Neural cell (in vitro differentiated cells): Measurements from ENCODE around the gene HSP90AA1. TPM values are rescaled to one million over a fixed set of nuclear protein-coding genes. Genes with fewer than 3 reads are reported as not detected.

Source experiments
- H2AFZ ChIP-seq: fragments of 200-600, 300-800 bp; sonication (generic), shearing (Covaris generic); 2 replicates; pipeline ENCODE4 v1.6.0; 2014; ENCODE audit warnings: low read depth, mild to moderate bottlenecking, antibody characterized with exemption, low read length, moderate library complexity
- H3F3A ChIP-seq: fragments of 200-600 bp; shearing (Covaris generic); 2 replicates; pipeline ENCODE4 v1.6.1; 2016; ENCODE audit warnings: mild to moderate bottlenecking, moderate library complexity, mixed read lengths, antibody characterized with exemption, low read length; ENCODE audit not compliant: insufficient read depth, poor library complexity, severe bottlenecking
- H3K27ac ChIP-seq: fragments of 200-600, 300-800 bp; sonication (generic), shearing (Covaris generic); 2 replicates; pipeline ENCODE4 v1.5.1; 2014; ENCODE audit warnings: mild to moderate bottlenecking, low read length, moderate library complexity
- H3K27me3 ChIP-seq: fragments of 300-800, 200-600 bp; sonication (generic), shearing (Covaris generic); 2 replicates; pipeline ENCODE4 v1.6.0; 2014; ENCODE audit warnings: mild to moderate bottlenecking, low read depth, low read length, moderate library complexity; ENCODE audit not compliant: insufficient read depth
- H3K36me3 ChIP-seq: fragments of 300-800, 200-600 bp; sonication (generic), shearing (Covaris generic); 2 replicates; pipeline ENCODE4 v1.5.1; 2014; ENCODE audit warnings: mild to moderate bottlenecking, antibody characterized with exemption, low read length, moderate library complexity; ENCODE audit not compliant: insufficient read depth
- H3K4me2 ChIP-seq: fragments of 300-800, 200-600 bp; sonication (generic), shearing (Covaris generic); 2 replicates; pipeline ENCODE4 v1.6.0; 2014; ENCODE audit warnings: mild to moderate bottlenecking, low read length
- H3K4me3 ChIP-seq: fragments of 300-800, 200-600 bp; sonication (generic), shearing (Covaris generic); 2 replicates; pipeline ENCODE4 v1.5.1; 2014; ENCODE audit warnings: mild to moderate bottlenecking, low read length, moderate library complexity
- H3K79me2 ChIP-seq: fragments of 200-600 bp; shearing (Covaris generic); replicated peaks from 2 replicates; pipeline ENCODE4 v1.6.0; 2014; ENCODE audit warnings: mild to moderate bottlenecking, low read length, moderate library complexity; ENCODE audit not compliant: insufficient read depth
- H3K9ac ChIP-seq: fragments of 300-800, 200-600 bp; sonication (generic), shearing (Covaris generic); 2 replicates; pipeline ENCODE4 v1.6.1; 2016; ENCODE audit warnings: mild to moderate bottlenecking, low read length, mixed read lengths
- H3K9me2 ChIP-seq: fragments of 200-600 bp; shearing (Covaris generic); 2 replicates; pipeline ENCODE4 v1.6.1; 2016; ENCODE audit warnings: mild to moderate bottlenecking, low read length, mixed read lengths; ENCODE audit not compliant: insufficient read depth
- H3K9me3 ChIP-seq: fragments of 200-600, 300-800 bp; sonication (generic), shearing (Covaris generic); 2 replicates; pipeline ENCODE4 v1.6.1; 2016; ENCODE audit warnings: mild to moderate bottlenecking, mixed run types, low read length, moderate library complexity, mixed read lengths
- H4K20me1 ChIP-seq: fragments of 200-600 bp; shearing (Covaris generic); 2 replicates; pipeline ENCODE4 v1.6.1; 2016; ENCODE audit warnings: mild to moderate bottlenecking, mixed run types; ENCODE audit not compliant: insufficient read depth
- CTCF ChIP-seq: fragments of 450-650 bp; IDR thresholded peaks from 2 replicates; pipeline ENCODE4 v1.5.1; 2014; ENCODE audit warnings: antibody characterized with exemption, mild to moderate bottlenecking, moderate library complexity; ENCODE audit not compliant: poor library complexity, severe bottlenecking
- EP300 ChIP-seq: fragments of 450-650 bp; conservative IDR thresholded peaks from 2 replicates; pipeline ENCODE4 v1.6.1; 2014; ENCODE audit warnings: antibody characterized with exemption, mild to moderate bottlenecking, moderate library complexity; ENCODE audit not compliant: poor library complexity, severe bottlenecking
- EZH2 ChIP-seq: fragments of 200-600, 300-800 bp; shearing (Covaris generic), sonication (generic); IDR thresholded peaks from 2 replicates; pipeline ENCODE4 v1.6.1; 2014; ENCODE audit warnings: antibody characterized with exemption, low read length, borderline replicate concordance, mild to moderate bottlenecking; ENCODE audit not compliant: insufficient read depth, poor library complexity, severe bottlenecking
- MXI1 ChIP-seq: fragments of 450-650 bp; conservative IDR thresholded peaks from 2 replicates; pipeline ENCODE4 v1.6.1; 2014; ENCODE audit warnings: antibody characterized with exemption, mild to moderate bottlenecking; ENCODE audit not compliant: poor library complexity, severe bottlenecking
- POLR2AphosphoS5 ChIP-seq: IDR thresholded peaks from 2 replicates; pipeline ENCODE4 v1.6.1; 2012
- RAD21 ChIP-seq: fragments of 450-650 bp; conservative IDR thresholded peaks from 2 replicates; pipeline ENCODE4 v1.6.1; 2014; ENCODE audit warnings: antibody characterized with exemption, mild to moderate bottlenecking, moderate library complexity
- SMC3 ChIP-seq: fragments of 450-650 bp; conservative IDR thresholded peaks from 2 replicates; pipeline ENCODE4 v1.6.1; 2014; ENCODE audit warnings: antibody characterized with exemption, mild to moderate bottlenecking, moderate library complexity; ENCODE audit not compliant: poor library complexity
- TAF1 ChIP-seq: IDR thresholded peaks from 2 replicates; pipeline ENCODE4 v1.6.1; 2012; ENCODE audit warnings: low read depth
- polyA plus RNA-seq: library from polyadenylated mRNA; depleted of rRNA; stranded (reverse); fragments of >200 nt; gene quantifications from 2 replicates; pipeline ENCODE4 v1.2.3, GENCODE V29; 2014
- TF ChIP-seq, protein P1 (sequence below): IDR thresholded peaks from 2 replicates; pipeline ENCODE4 v1.6.1; 2012; ENCODE audit warnings: borderline replicate concordance

Gene HSP90AA1
- polyA plus RNA-seq, 1 donor from 2014 or later = 206 TPM

DNA sequence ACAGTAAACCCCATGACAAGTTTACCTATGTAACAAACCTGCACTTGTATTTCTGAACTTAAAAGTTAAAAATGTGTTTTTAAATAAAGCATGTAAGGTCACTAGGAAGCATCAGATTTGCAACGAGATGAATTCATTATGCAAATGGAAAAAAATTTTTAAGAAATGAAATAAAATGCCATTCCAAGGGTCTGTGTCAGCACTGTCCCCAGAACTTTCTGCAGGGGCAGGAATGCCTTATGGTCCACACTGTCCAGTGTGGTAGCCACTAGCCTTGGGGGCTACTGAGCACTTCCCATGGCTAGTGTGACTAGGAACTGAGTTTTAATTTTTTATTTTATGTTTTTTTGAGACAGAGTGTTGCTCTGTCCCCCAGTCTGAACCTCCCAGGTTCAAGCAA is 49.2 kb downstream of the HSP90AA1 start:
- no peaks in the 10 kb centered on the region for H3K27me3 ChIP-seq
- no peaks in the 10 kb centered on the region for H3F3A ChIP-seq
- no peak overlapping the region for H3K4me3 ChIP-seq
- H2AFZ ChIP-seq = no peak overlapping the region
- H3K79me2 ChIP-seq = no peaks in the 10 kb centered on the region
- no peak overlapping the region for H3K4me2 ChIP-seq
- H3K36me3 ChIP-seq = peaks cover 23% of the 10 kb centered on the region
- no peak overlapping the region for H3K27ac ChIP-seq
- TF ChIP-seq RAD21 = no peak
- TF ChIP-seq POLR2AphosphoS5 = no peak
- no peak for TF ChIP-seq TAF1
- no peak for TF ChIP-seq EZH2
- no peak for TF ChIP-seq SMC3
- no peak for TF ChIP-seq EP300
- TF ChIP-seq CTCF = no peak
- TF ChIP-seq, protein P1, sequence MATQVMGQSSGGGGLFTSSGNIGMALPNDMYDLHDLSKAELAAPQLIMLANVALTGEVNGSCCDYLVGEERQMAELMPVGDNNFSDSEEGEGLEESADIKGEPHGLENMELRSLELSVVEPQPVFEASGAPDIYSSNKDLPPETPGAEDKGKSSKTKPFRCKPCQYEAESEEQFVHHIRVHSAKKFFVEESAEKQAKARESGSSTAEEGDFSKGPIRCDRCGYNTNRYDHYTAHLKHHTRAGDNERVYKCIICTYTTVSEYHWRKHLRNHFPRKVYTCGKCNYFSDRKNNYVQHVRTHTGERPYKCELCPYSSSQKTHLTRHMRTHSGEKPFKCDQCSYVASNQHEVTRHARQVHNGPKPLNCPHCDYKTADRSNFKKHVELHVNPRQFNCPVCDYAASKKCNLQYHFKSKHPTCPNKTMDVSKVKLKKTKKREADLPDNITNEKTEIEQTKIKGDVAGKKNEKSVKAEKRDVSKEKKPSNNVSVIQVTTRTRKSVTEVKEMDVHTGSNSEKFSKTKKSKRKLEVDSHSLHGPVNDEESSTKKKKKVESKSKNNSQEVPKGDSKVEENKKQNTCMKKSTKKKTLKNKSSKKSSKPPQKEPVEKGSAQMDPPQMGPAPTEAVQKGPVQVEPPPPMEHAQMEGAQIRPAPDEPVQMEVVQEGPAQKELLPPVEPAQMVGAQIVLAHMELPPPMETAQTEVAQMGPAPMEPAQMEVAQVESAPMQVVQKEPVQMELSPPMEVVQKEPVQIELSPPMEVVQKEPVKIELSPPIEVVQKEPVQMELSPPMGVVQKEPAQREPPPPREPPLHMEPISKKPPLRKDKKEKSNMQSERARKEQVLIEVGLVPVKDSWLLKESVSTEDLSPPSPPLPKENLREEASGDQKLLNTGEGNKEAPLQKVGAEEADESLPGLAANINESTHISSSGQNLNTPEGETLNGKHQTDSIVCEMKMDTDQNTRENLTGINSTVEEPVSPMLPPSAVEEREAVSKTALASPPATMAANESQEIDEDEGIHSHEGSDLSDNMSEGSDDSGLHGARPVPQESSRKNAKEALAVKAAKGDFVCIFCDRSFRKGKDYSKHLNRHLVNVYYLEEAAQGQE = no peak
- TF ChIP-seq MXI1 = no peak
- no peaks in the 10 kb centered on the region for H4K20me1 ChIP-seq
- no peak overlapping the region for H3K9ac ChIP-seq
- H3K9me3 ChIP-seq = no peaks in the 10 kb centered on the region
- H3K9me2 ChIP-seq = no peaks in the 10 kb centered on the region

GRCh38 chr14:102035914-102036313 is 50.9 kb downstream of the HSP90AA1 start:
- Histone ChIP-seq H4K20me1 (no peaks in the 10 kb centered on the region), H3K4me2 (no peak overlapping the region), H3K36me3 (peaks cover 17% of the 10 kb centered on the region), H3K27ac (no peak overlapping the region), H3K9me2 (no peaks in the 10 kb centered on the region), H3K27me3 (no peaks in the 10 kb centered on the region), H2AFZ (no peak overlapping the region), H3K9ac (no peak overlapping the region), H3K4me3 (no peak overlapping the region), H3F3A (no peaks in the 10 kb centered on the region), H3K79me2 (no peaks in the 10 kb centered on the region), H3K9me3 (no peaks in the 10 kb centered on the region)
- TF ChIP-seq POLR2AphosphoS5 (no peak), SMC3 (no peak), RAD21 (no peak), EP300 (no peak), CTCF (no peak), TAF1 (no peak), EZH2 (no peak), MXI1 (no peak)
- TF ChIP-seq, protein P1 = no peak
